Neuronal stem cell (in vitro differentiated cells): ENCODE results near the gene IP6K2. TPM values are rescaled to one million over a fixed set of nuclear protein-coding genes. Genes with fewer than 3 reads are reported as not detected.
A peak's percentile ranks its signal among the peaks of the same experiment; 100 is the strongest.
"Not testable (repeated sequence)": the region's sequence is repeated elsewhere in the genome, so short reads cannot be mapped to it uniquely, and the experiment has no call there.

Experiments
- DNase-seq: peaks from one replicate; pipeline ENCODE4 v3.0.0-alpha.2; 2013; ENCODE audit warnings: low spot score
- H2AFZ ChIP-seq: one replicate; pipeline ENCODE4 v1.6.1; 2013; ENCODE audit warnings: mild to moderate bottlenecking, low read length, inconsistent platforms
- H2AK5ac ChIP-seq: 2 replicates; pipeline ENCODE4 v1.6.1; 2013; ENCODE audit warnings: low read depth, mild to moderate bottlenecking, inconsistent platforms, low read length, moderate library complexity, mixed read lengths
- H2BK120ac ChIP-seq: 2 replicates; pipeline ENCODE4 v1.6.1; 2013; ENCODE audit warnings: low read depth, mild to moderate bottlenecking, inconsistent platforms, low read length, moderate library complexity, mixed read lengths
- H2BK12ac ChIP-seq: one replicate; pipeline ENCODE4 v1.6.1; 2013; ENCODE audit warnings: low read length, inconsistent platforms
- H2BK15ac ChIP-seq: 2 replicates; pipeline ENCODE4 v1.6.1; 2013; ENCODE audit warnings: mild to moderate bottlenecking, low read length, inconsistent platforms, mixed read lengths
- H2BK5ac ChIP-seq: one replicate; pipeline ENCODE4 v1.6.1; 2013; ENCODE audit warnings: inconsistent platforms, mild to moderate bottlenecking, low read length, moderate library complexity
- H3K14ac ChIP-seq: one replicate; pipeline ENCODE4 v1.6.1; 2013; ENCODE audit warnings: low read length, inconsistent platforms
- H3K18ac ChIP-seq: 2 replicates; pipeline ENCODE4 v1.6.1; 2013; ENCODE audit warnings: low read length, inconsistent platforms
- H3K23ac ChIP-seq: 2 replicates; pipeline ENCODE4 v1.6.1; 2013; ENCODE audit warnings: low read depth, mild to moderate bottlenecking, mixed read lengths, low read length, inconsistent platforms; ENCODE audit not compliant: poor library complexity
- H3K27ac ChIP-seq: replicated peaks from 3 replicates; pipeline ENCODE4 v1.5.1; 2013; ENCODE audit warnings: low read length, inconsistent platforms
- H3K27me3 ChIP-seq, 3 experiments: 2 replicates each; pipeline ENCODE4 v1.6.1; 2013; ENCODE audit warnings: low read length in 3 of 3, mild to moderate bottlenecking in 2 of 3, inconsistent platforms in 1 of 3, low read depth in 1 of 3, mixed read lengths in 1 of 3, moderate library complexity in 1 of 3; ENCODE audit not compliant: control insufficient read depth in 3 of 3, insufficient read depth in 3 of 3
- H3K36me3 ChIP-seq, 2 donors: replicated peaks in 1 of 2; 2 replicates each; pipeline ENCODE4 v1.6.1; 2013; ENCODE audit warnings: low read length in 2 of 2; ENCODE audit not compliant: control insufficient read depth in 2 of 2, insufficient read depth in 2 of 2
- H3K4ac ChIP-seq: 2 replicates; pipeline ENCODE4 v1.6.1; 2013; ENCODE audit warnings: inconsistent platforms, mild to moderate bottlenecking, low read length, moderate library complexity
- H3K4me1 ChIP-seq, 2 donors: 1 replicate in 1 of 2; 2 replicates in 1 of 2; pipeline ENCODE4 v1.6.1; 2013; ENCODE audit warnings: low read length in 2 of 2, low read depth in 1 of 2; ENCODE audit not compliant: control insufficient read depth in 2 of 2, insufficient read depth in 1 of 2
- H3K4me2 ChIP-seq: one replicate; pipeline ENCODE4 v1.6.1; 2013; ENCODE audit warnings: mild to moderate bottlenecking, low read length, inconsistent platforms; ENCODE audit not compliant: insufficient read depth, poor library complexity, severe bottlenecking
- H3K4me3 ChIP-seq, 2 donors: 2 replicates each; pipeline ENCODE4 v1.5.1; 2013; ENCODE audit warnings: low read length in 2 of 2, mild to moderate bottlenecking in 2 of 2, inconsistent platforms in 1 of 2, moderate library complexity in 1 of 2
- H3K79me1 ChIP-seq: one replicate; pipeline ENCODE4 v1.6.1; 2013; ENCODE audit warnings: low read depth, mild to moderate bottlenecking, inconsistent platforms, low read length, moderate library complexity
- H3K9ac ChIP-seq: one replicate; pipeline ENCODE4 v1.6.1; 2013; ENCODE audit warnings: mild to moderate bottlenecking, low read depth, low read length, inconsistent platforms; ENCODE audit not compliant: poor library complexity
- H3K9me3 ChIP-seq, 2 donors: replicated peaks in 1 of 2; 2 replicates each; pipeline versions ENCODE3 to v1.6.1; 2013; ENCODE audit warnings: low read length in 2 of 2, mild to moderate bottlenecking in 2 of 2, inconsistent platforms in 1 of 2, low read depth in 1 of 2, mixed read lengths in 1 of 2, moderate library complexity in 1 of 2; ENCODE audit not compliant: control insufficient read depth in 2 of 2, insufficient read depth in 1 of 2
- H4K8ac ChIP-seq: one replicate; pipeline ENCODE4 v1.6.1; 2013; ENCODE audit warnings: low read depth, mild to moderate bottlenecking, inconsistent platforms, low read length, moderate library complexity
- H4K91ac ChIP-seq: one replicate; pipeline ENCODE4 v1.6.1; 2013; ENCODE audit warnings: low read length, low read depth, mild to moderate bottlenecking, inconsistent platforms; ENCODE audit not compliant: poor library complexity
- WGBS, 2 donors: extraction: QIAGEN DNeasy Blood & Tissue Kit; methylation state at CpG; one replicate each; pipeline ENCODE4 v1.1.7; 2013; ENCODE audit warnings: missing lambda C conversion rate in 2 of 2, mixed read lengths in 1 of 2; ENCODE audit not compliant: insufficient read length in 2 of 2, insufficient replicate concordance in 1 of 2; ENCODE audit errors: extremely low coverage in 2 of 2; 5-methylcytosine and 5-hydroxymethylcytosine counted together
- polyA plus RNA-seq, 2 experiments: library from polyadenylated mRNA; stranded (reverse); fragments of 200-250 nt; gene quantifications; one replicate each; pipeline ENCODE4 v1.2.3, GENCODE V29; 2013

IP6K2 gene
- polyA plus RNA-seq (2013, experiment 1 of 2) = 189 TPM
- 187 TPM for polyA plus RNA-seq (2013, experiment 2 of 2)

GRCh38 chr3:48716982-48717746 is at the start of gene IP6K2:
TSS of gene IP6K2 (minus strand) at chr3:48717221. CDS start at chr3:48695291, 21,930 bp downstream.
- H3K36me3 ChIP-seq = peaks cover 9 to 32% of the 10 kb centered on the region in 2 donors
- no peak within 1 kb of the TSS for H3K14ac ChIP-seq
- DNase-seq = peak; percentile 96
- H3K9ac ChIP-seq = peak within 1 kb of the TSS; percentile 76
- no CpG with 5 or more reads among the region's 38 CpGs for WGBS, 2 donors
- peak within 1 kb of the TSS; percentile 47 for H4K91ac ChIP-seq
- peaks cover 0 to 3% (median 0%) of the 10 kb centered on the region in 3 experiments for H3K27me3 ChIP-seq
- H4K8ac ChIP-seq = no peak within 1 kb of the TSS
- peaks cover 3% of the 10 kb centered on the region for H3K79me1 ChIP-seq
- H3K4me2 ChIP-seq = peak within 1 kb of the TSS; percentile 53
- H3K18ac ChIP-seq = peak within 1 kb of the TSS; percentile 95
- H3K4me3 ChIP-seq = peak within 1 kb of the TSS; percentile 83 to 93
- H2BK5ac ChIP-seq = no peak within 1 kb of the TSS
- peaks cover 8 to 9% of the 10 kb centered on the region in 2 donors for H3K4me1 ChIP-seq
- H3K9me3 ChIP-seq = no peaks in the 10 kb centered on the region
- peak within 1 kb of the TSS; percentile 91 for H3K27ac ChIP-seq
- peak within 1 kb of the TSS; percentile 39 for H2BK15ac ChIP-seq
- peak within 1 kb of the TSS; percentile 21 for H3K23ac ChIP-seq
- H2AFZ ChIP-seq = peak within 1 kb of the TSS; percentile 70
- H2BK12ac ChIP-seq = no peak within 1 kb of the TSS
- H3K4ac ChIP-seq = peak within 1 kb of the TSS; percentile 38
- peak within 1 kb of the TSS; percentile 91 for H2AK5ac ChIP-seq
- H2BK120ac ChIP-seq = peak within 1 kb of the TSS; percentile 62

- H3K23ac ChIP-seq = no peak overlapping the region
- no peaks in the 10 kb centered on the region for H3K79me1 ChIP-seq
- no peak for DNase-seq
Observed at GRCh38 chr3:48765376-48765775, 48.4 kb upstream of the IP6K2 start.

GRCh38 chr3:48762816-48763215 is 45.8 kb upstream of the IP6K2 start:
- DNase-seq = no peak
- H3K23ac ChIP-seq = no peak overlapping the region
- no peaks in the 10 kb centered on the region for H3K9me3 ChIP-seq
- no peaks in the 10 kb centered on the region for H3K79me1 ChIP-seq
- peaks cover 1 to 5% of the 10 kb centered on the region in 2 donors for H3K36me3 ChIP-seq
- no peak overlapping the region for H3K4me2 ChIP-seq
- no peak overlapping the region for H3K18ac ChIP-seq
- no peak overlapping the region for H4K8ac ChIP-seq
- H3K4ac ChIP-seq = no peak overlapping the region
- H3K14ac ChIP-seq = no peak overlapping the region
- H2BK5ac ChIP-seq = no peak overlapping the region
- no peak overlapping the region for H2BK120ac ChIP-seq
- H4K91ac ChIP-seq = no peak overlapping the region
- H3K4me3 ChIP-seq = no peak overlapping the region
- H2BK15ac ChIP-seq = no peak overlapping the region
- no peaks in the 10 kb centered on the region for H3K4me1 ChIP-seq
- H2AFZ ChIP-seq = no peak overlapping the region
- no peak overlapping the region for H2BK12ac ChIP-seq
- no peak overlapping the region for H3K27ac ChIP-seq
- no peak overlapping the region for H3K9ac ChIP-seq
- no peaks in the 10 kb centered on the region for H3K27me3 ChIP-seq
- H2AK5ac ChIP-seq = no peak overlapping the region
- WGBS, 2 donors = no CpG with 5 or more reads among the region's 3 CpGs

More at GRCh38 chr3:48765376-48765775, 48.4 kb upstream of the IP6K2 start:
- no peak overlapping the region for H2AK5ac ChIP-seq
- no CpG with 5 or more reads among the region's 1 CpG for WGBS, 2 donors
- no peak overlapping the region for H3K18ac ChIP-seq
- no peak overlapping the region for H2BK12ac ChIP-seq
- H3K4ac ChIP-seq = no peak overlapping the region
- H3K9ac ChIP-seq = no peak overlapping the region
- no peaks in the 10 kb centered on the region for H3K27me3 ChIP-seq
- no peak overlapping the region for H2BK5ac ChIP-seq
- no peak overlapping the region for H3K14ac ChIP-seq
- H4K91ac ChIP-seq = no peak overlapping the region
- H4K8ac ChIP-seq = no peak overlapping the region
- H3K4me3 ChIP-seq = no peak overlapping the region
- no peak overlapping the region for H2BK120ac ChIP-seq
- no peak overlapping the region for H2AFZ ChIP-seq
- H2BK15ac ChIP-seq = no peak overlapping the region
- H3K9me3 ChIP-seq = no peaks in the 10 kb centered on the region
- no peak overlapping the region for H3K4me2 ChIP-seq
- H3K27ac ChIP-seq = no peak overlapping the region
- peaks cover 0 to 5% of the 10 kb centered on the region in 2 donors for H3K36me3 ChIP-seq
- peaks cover 0 to 3% of the 10 kb centered on the region in 2 donors for H3K4me1 ChIP-seq

- WGBS, 2 donors = no CpG with 5 or more reads among the region's 5 CpGs
- not testable (repeated sequence) for H3K4ac ChIP-seq, H3K18ac ChIP-seq, H3K36me3 ChIP-seq, H3K79me1 ChIP-seq, H2BK15ac ChIP-seq, H3K4me1 ChIP-seq, DNase-seq, H3K14ac ChIP-seq, H3K9me3 ChIP-seq, H3K4me2 ChIP-seq, H2AFZ ChIP-seq, H3K4me3 ChIP-seq, H2AK5ac ChIP-seq, H3K27me3 ChIP-seq, H4K8ac ChIP-seq, H2BK12ac ChIP-seq, H3K9ac ChIP-seq, H4K91ac ChIP-seq, H3K27ac ChIP-seq, H2BK120ac ChIP-seq, H3K23ac ChIP-seq, H2BK5ac ChIP-seq
Observed at GRCh38 chr3:48759991-48760540, 43.0 kb upstream of the IP6K2 start.
